ENCODE results near the gene CTNNA3.

GRCh38 chr10:66505003-66505657, 1190.9 kb downstream of the CTNNA3 start:
- no peak for TF ChIP-seq CTCF (IDR thresholded peaks at IDR 0.05)
- TF ChIP-seq POLR2A (IDR thresholded peaks at IDR 0.05) = no peak

Data from uterus (tissue), 2 donors.